ENCODE measurements around the gene IQSEC1. TPM values are rescaled to one million over a fixed set of nuclear protein-coding genes. Genes with fewer than 3 reads are reported as not detected.

IQSEC1 gene
- total and polyA plus RNA-seq, 2 donors (not counting 3 experiments of a cell fraction or from before 2014, with no cell fraction given) = 5.2 to 18.0 TPM

- no peak overlapping the region for H3K4me3 ChIP-seq (replicated peaks in 1 of 3; ENCODE audit: insufficient read depth in 1 of 3, low read depth in 1 of 3, low read length in 3 of 3)
- H3K79me2 ChIP-seq (ENCODE audit: control insufficient read depth, insufficient read depth, low read length) = no peaks in the 10 kb centered on the region
- H3K4me2 ChIP-seq (ENCODE audit: insufficient read depth, low read length) = no peak overlapping the region
- no peak overlapping the region for H2AFZ ChIP-seq (ENCODE audit: low read depth, low read length)
- H4K20me1 ChIP-seq (replicated peaks; ENCODE audit: control insufficient read depth, extremely low read depth, insufficient read depth, low read length) = no peaks in the 10 kb centered on the region
- DNase-seq (ENCODE audit: low read depth, low spot score) (no peak), FAIRE-seq (no peak)
- POLR2A ChIA-PET = no interaction called here
- BruUV-seq (replicated peaks) = no TSS peak
- CTCF ChIA-PET = no interaction called here
- H3K36me3 ChIP-seq (ENCODE audit: control insufficient read depth in 2 of 2, extremely low read depth in 1 of 2, insufficient read depth in 2 of 2, low read length in 2 of 2) = no peaks in the 10 kb centered on the region
- intact Hi-C loops (cut with micrococcal nuclease) = no loop called here
- dilution Hi-C loops (cut with MboI; ENCODE audit: extremely low pct_ligation_motif_present, low sequenced_read_pairs) = no loop called here
- H3K27me3 ChIP-seq (ENCODE audit: control insufficient read depth in 2 of 2, insufficient read depth in 2 of 2, low read length in 2 of 2) = no peaks in the 10 kb centered on the region
- no peak overlapping the region for H3K27ac ChIP-seq (ENCODE audit: insufficient read depth, low read depth, low read length)
- TF ChIP-seq CTCF (IDR thresholded peaks at IDR 0.05; ENCODE audit: extremely low read depth in 1 of 2, insufficient read depth in 1 of 2, low read depth in 1 of 2, low read length in 2 of 2) (no peak), POLR2A (IDR thresholded peaks at IDR 0.05; ENCODE audit: low read depth, low read length) (no peak), EZH2 (IDR thresholded peaks at IDR 0.05; ENCODE audit: borderline replicate concordance, low read depth, low read length, severe bottlenecking) (no peak), MAX (IDR thresholded peaks at IDR 0.05; ENCODE audit: insufficient read depth, insufficient read length) (no peak)
- H3K9me1 ChIP-seq (replicated peaks; ENCODE audit: control insufficient read depth, extremely low read depth, insufficient read depth, low read length) = no peaks in the 10 kb centered on the region
- H3K9ac ChIP-seq (replicated peaks; ENCODE audit: extremely low read depth, insufficient read depth, low read length) = no peak overlapping the region
- H3K4me1 ChIP-seq (ENCODE audit: control insufficient read depth, extremely low read depth, insufficient read depth, low read length) = no peaks in the 10 kb centered on the region
- H3K9me3 ChIP-seq (replicated peaks; ENCODE audit: control insufficient read depth, insufficient read depth, low read length) = no peaks in the 10 kb centered on the region
Measured at GRCh38 chr3:13053893-13054292, 19.3 kb downstream of the IQSEC1 start.

- BruUV-seq (replicated peaks) = no TSS peak
- Histone ChIP-seq H4K20me1 (replicated peaks; ENCODE audit: control insufficient read depth, extremely low read depth, insufficient read depth, low read length) (no peaks in the 10 kb centered on the region), H2AFZ (ENCODE audit: low read depth, low read length) (no peak overlapping the region), H3K36me3 (ENCODE audit: control insufficient read depth in 2 of 2, extremely low read depth in 1 of 2, insufficient read depth in 2 of 2, low read length in 2 of 2) (no peaks in the 10 kb centered on the region), H3K27ac (ENCODE audit: insufficient read depth, low read depth, low read length) (no peak overlapping the region), H3K9me3 (replicated peaks; ENCODE audit: control insufficient read depth, insufficient read depth, low read length) (no peaks in the 10 kb centered on the region), H3K27me3 (ENCODE audit: control insufficient read depth in 2 of 2, insufficient read depth in 2 of 2, low read length in 2 of 2) (no peaks in the 10 kb centered on the region), H3K9me1 (replicated peaks; ENCODE audit: control insufficient read depth, extremely low read depth, insufficient read depth, low read length) (no peaks in the 10 kb centered on the region), H3K4me3 (replicated peaks in 1 of 3; ENCODE audit: insufficient read depth in 1 of 3, low read depth in 1 of 3, low read length in 3 of 3) (no peak overlapping the region), H3K4me1 (ENCODE audit: control insufficient read depth, extremely low read depth, insufficient read depth, low read length) (no peaks in the 10 kb centered on the region), H3K4me2 (ENCODE audit: insufficient read depth, low read length) (no peak overlapping the region), H3K79me2 (ENCODE audit: control insufficient read depth, insufficient read depth, low read length) (no peaks in the 10 kb centered on the region), H3K9ac (replicated peaks; ENCODE audit: extremely low read depth, insufficient read depth, low read length) (no peak overlapping the region)
- ChIA-PET CTCF (no interaction called here), POLR2A (no interaction called here)
- FAIRE-seq (no peak), DNase-seq (ENCODE audit: low read depth, low spot score) (no peak)
- dilution Hi-C loops (cut with MboI; ENCODE audit: extremely low pct_ligation_motif_present, low sequenced_read_pairs) (no loop called here), intact Hi-C loops (cut with micrococcal nuclease) (no loop called here)
- TF ChIP-seq CTCF (IDR thresholded peaks at IDR 0.05; ENCODE audit: extremely low read depth in 1 of 2, insufficient read depth in 1 of 2, low read depth in 1 of 2, low read length in 2 of 2) (no peak), POLR2AphosphoS5 (IDR thresholded peaks at IDR 0.05; ENCODE audit: insufficient read depth, low read depth, low read length) (no peak), EZH2 (IDR thresholded peaks at IDR 0.05; ENCODE audit: borderline replicate concordance, low read depth, low read length, severe bottlenecking) (no peak), POLR2A (IDR thresholded peaks at IDR 0.05; ENCODE audit: low read depth, low read length) (no peak), JUN (IDR thresholded peaks at IDR 0.05; ENCODE audit: borderline replicate concordance, insufficient read depth, insufficient read length, low read depth) (no peak), MYC (IDR thresholded peaks at IDR 0.05; ENCODE audit: low read depth, low read length) (no peak), MAX (IDR thresholded peaks at IDR 0.05; ENCODE audit: insufficient read depth, insufficient read length) (no peak), FOS (IDR thresholded peaks at IDR 0.05; ENCODE audit: borderline replicate concordance, insufficient read depth, low read length) (no peak), GATA2 (IDR thresholded peaks at IDR 0.05; ENCODE audit: insufficient read depth, insufficient read length, low read depth, low read length) (no peak)
Measured at GRCh38 chr3:13053420-13053819, 19.8 kb downstream of the IQSEC1 start.
